HG03159 (cell line): ENCODE results near the gene NEIL1.

Experiments
- ATAC-seq: cut with Tn5 transposase; IDR thresholded peaks from one replicate; pipeline ENCODE4 v1.9.1; 2021; ENCODE audit warnings: mild to moderate bottlenecking, moderate library complexity; ENCODE audit not compliant: unreplicated experiment

The NEIL1 gene

DNA sequence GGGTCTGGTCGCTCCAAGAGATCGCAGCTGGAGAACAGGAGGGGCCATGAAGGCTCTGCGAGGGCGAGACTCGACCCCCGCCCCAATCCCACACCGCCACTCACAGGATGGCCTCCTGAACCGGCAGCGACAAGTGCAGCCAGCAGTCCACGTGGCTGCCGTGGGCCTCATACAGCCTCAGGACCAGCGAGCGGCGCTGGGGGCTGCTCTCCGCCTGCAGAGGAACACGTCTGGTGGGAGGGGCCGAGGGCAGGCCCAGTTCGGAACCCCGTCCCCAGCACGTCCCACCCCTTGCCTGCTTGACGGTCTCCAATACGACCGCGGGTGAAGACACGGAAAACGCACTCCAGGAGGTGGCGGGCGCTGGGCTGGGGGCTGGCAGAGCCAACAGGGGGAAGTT is 9.2 kb downstream of the NEIL1 start:
- no peak for ATAC-seq

DNA sequence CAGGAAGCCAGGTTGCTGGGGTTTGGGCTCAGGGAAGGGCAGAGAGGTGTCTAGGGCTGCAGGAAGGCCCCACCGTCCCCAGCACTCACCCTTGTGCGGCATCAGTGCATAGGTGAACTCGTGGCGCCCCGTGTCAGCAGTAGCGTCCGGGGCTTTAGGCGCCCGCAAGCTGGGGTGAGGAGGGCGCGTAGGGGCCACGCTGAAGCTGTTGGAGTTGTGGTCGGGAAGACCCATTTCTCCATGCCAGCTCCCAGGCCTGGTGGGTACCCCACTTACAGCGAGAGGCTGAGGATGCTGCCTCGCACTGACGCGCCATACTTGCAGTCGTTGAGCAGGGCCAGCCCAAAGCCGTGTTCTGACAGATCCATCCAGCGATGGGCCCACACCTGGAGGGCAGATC is 9.7 kb downstream of the NEIL1 start:
- no peak for ATAC-seq

DNA sequence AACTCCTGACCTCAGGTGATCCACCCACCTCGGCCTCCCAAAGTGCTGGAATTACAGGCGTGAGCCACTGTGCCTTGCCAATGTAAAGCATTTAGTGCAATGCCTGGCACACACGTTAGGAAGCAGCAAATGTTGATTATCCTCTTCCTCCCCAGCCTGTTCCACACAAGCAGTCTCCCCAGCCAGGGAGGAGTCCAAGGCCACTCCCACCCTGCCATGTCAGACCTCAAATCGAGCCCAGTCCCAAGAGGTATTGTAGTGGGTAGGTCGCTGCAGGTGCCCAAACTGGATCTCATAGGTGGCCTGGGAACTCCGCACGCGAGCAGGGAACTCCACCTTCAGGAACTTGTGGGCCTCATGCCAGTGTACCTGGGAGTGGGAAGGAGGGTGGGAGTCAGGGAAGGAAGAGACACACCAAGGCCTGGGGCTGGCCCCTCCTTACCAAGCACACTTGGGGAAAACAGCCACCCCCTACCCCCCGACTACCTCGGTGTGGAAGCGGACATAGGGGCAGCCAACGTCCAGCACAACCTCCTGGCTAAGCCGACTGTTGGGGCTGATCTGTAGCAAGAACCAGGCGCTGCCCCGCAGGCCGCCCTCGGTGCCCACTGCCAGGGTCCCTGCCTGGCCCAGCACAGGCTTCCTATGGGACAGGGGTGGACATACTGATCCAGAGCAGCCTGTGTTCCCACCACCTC is 11.3 kb downstream of the NEIL1 start:
- no peak for ATAC-seq

DNA sequence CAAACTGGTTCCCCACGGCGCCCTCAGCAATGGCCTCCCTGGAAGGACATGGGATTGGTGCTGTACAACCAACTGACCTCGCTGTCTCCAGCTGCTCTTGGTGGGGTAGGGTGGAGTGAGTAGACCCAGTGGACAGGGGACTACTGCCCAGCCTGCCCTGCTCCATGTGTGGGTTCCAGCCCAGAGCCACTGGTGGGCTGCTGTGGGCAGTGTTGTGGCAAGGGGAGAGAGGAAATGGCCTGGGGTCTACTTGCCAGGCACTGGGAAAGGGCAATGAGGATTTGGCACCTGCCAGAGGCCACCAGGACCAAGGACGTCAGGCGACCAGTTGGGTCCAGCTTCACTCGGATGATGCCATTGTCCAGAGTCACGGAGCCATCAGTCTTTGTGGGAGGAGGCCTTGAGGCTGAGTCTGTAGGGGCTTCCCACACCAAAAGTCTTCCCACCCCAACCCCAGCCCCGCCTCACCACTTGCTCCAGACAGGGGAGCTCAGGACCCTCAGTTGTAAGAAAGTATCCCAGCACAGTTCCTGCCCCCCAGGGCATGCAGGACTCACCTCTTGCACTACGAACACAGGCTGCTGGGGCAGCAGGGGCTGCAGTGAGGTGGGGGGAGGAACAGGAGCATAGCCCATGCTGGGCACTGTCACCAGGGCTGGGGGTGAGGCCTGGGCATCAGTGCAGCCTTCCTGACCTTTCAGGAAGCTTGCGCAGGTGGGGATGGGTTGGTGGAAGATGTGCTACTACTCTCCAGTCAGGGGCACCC is 12.1 kb downstream of the NEIL1 start:
- ATAC-seq: no peak

DNA sequence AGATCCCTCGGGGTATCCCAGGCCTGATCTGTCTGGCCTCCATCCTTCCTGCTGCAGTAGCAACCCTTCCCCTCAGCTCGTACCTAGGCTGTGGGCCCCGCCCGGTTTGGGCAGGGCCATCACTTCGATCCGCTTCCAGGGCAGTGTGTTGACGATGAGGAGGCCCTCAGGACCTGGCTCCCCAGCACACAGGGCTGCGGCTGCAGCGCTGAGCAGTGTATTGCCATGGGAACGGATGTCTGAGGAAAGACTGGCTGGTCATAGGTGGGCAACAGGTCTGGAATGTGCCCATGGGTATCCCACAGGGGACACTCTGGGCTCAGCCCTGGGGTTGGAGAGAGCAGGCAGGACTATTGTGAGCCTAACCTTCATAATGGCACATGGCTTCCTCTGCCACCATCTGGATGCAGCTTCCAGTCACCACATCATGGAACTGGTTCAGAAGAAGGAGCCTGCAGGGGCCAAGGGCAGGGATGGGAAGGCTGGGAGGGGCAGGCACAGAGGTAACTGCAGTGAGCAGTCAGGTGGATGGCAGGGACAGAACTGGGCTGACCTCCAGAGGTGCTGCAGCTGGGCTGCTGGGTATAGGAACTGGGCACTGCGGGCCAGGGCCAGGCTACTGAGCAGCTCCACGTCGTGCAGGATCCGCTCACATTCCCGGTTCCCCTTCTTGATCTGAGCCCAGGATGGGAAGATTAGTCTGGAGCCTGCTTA is 12.9 kb downstream of the NEIL1 start:
- ATAC-seq: no peak

DNA sequence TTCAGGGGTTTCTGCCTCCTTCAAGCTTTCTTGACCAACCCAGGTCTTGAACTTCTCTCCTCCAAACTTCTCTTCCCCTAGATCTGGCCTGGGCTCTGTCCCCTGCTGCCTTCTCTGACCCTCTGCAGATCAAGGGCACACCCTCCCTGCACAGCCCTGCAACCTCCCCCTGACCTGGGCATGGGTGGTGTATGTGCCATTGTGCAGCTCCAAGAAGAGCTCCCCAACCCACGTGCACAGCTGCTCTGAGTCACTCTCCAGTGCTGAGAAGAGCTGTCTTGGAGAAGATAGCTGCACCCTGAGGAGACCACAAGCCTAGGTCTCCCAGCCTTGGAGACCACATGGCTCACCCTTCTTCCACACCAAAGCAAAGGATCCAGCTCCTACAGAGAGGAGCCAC is 13.6 kb downstream of the NEIL1 start:
- ATAC-seq: no peak

DNA sequence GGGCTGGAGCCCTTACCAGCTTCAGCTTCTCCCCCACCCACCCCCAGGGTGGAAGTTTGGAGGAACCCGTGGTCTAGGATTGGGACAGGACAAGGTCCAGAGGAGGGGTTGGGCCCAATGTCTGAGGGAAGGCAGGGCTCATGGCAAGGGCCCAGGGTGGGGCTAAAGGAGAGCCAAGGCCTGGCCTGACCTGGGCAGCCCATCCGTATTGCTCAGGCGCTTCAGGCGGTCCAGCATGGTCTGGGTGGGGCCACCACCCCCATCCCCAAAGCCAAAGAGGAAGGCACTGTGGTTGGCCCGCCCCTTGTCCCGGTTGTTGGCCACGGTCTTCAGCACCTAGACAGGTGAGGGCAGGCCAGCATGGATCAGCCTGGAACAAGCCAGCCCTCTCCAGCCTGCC is 14.0 kb downstream of the NEIL1 start:
- no peak for ATAC-seq

DNA sequence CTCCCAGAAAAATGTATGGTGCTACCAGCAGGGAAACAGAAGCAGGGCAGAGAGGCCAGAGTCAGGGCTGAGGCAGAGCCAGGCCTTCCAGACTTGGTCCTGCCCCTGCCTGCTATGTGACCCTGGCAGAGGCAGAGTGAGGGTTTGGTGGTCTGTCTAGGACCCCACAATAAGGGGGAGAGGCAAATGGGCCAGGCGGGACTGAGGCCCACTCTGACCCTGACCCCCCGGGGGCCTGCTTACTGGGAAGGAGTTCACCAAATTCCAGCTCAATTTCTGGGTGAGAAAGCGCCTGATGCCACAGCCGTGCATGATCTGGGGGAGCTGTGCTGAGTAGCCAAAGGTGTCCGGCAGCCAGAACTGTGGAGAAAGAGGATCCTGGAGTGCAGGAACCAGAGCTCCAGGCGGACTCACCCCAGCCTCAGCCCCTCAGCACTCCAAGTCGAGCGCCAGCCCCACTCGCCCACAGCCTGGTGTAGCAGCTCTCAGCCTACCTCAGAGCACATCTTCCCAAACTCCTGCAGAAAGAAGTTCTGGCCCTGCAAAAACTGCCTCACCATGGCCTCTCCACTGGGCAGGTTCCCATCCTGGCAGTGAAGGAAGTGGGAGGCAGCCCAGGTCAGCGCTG is 14.6 kb downstream of the NEIL1 start:
- ATAC-seq: no peak

DNA sequence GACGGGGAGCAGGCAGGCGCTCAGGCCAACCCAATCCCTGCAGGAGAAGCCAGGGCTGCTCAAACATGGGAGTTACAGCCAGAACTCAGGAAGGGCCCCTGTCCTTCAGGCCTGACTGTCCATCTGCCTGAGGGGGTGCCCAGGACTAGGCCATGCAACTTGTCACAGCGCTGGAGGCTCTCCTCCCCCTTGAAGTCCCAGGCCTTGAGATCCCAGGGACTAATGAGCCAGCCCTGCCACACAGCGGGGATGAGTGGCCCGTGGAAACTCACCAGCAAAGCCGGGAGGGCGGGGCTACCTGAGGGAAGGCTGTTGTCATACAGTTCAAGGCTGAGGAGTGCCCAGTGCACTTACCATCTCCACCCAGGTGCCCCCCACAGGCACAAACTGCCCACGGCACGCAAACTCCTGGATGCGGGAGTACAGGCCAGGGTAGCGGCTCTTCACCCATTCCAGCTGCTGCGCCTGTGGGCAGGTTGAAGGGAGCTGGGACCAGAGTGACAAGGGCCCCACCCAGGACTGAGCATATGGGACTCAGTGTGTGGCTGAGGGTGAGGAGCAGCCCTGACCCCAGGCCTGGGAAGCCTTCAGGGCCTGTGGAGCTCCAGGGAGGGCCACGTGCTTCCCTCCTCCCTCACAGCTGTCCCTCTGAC is 15.3 kb downstream of the NEIL1 start:
- no peak for ATAC-seq

DNA sequence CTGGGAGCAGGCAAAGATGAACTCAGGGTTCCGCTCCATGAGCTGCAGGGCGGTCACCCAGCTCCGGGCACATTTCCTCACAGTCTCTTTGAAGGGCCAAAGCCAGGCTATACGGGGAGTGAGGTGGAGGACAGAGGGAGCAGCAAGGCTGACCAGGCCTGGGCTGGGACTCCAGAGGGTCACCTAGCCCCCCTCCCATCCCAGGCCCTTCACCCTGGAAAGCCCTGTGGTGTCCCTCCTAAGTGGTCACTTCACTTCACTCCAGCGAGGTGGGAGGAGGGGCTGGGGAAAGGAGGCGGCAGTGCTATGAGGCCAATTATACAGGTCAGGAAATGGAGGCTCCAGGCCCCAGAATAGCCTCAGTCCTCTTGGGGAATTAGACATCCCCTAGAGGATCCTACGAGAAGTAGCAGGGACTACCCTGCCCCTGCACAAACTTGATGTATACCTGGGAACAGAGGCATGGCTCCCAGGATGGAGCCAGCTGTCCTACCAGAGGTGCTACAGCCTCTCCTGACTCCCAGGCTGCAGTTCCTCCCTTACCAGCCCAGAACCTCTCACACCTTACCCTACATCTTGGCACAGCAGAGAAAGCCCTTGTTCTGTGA is 15.9 kb downstream of the NEIL1 start:
- no peak for ATAC-seq

DNA sequence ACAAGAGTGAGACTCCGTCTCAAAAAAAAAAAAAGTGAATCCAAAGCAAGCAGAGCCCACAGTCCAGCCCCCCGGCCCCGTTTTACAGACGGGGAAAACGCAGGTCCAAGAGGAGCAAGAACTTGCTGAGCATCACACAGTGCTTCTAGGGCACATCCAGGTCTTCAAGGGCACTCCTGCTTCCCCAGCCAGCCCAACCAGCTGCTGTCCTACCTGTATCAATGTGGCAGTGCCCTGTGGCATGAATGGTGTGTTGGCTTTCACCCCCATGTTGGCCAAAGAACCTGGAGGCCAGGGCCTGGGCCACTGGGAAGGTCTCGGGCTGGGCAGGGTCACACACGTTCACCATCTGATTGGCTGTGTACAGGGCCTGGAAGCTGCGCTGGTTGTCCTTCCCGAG is 16.9 kb downstream of the NEIL1 start:
- no peak for ATAC-seq

DNA sequence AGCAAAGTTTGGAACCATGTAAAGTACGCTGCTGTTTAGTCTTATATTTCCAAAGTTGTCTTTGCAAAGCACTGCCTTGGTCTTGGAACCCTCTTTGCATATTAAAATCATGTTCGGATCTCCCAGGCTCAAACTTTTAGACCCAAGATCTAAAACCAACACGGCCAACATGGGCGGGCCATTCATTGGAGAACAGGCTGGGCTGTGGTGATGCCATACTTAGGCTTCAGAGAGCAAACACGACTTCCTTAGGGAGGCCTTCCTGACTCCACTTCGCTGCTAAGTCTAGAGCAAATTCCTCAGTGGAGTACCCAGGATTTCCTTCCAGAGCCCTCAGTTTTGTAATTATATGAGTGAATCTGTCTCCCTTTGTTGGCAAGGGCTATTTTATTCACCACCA is 18.0 kb downstream of the NEIL1 start:
- no peak for ATAC-seq

DNA sequence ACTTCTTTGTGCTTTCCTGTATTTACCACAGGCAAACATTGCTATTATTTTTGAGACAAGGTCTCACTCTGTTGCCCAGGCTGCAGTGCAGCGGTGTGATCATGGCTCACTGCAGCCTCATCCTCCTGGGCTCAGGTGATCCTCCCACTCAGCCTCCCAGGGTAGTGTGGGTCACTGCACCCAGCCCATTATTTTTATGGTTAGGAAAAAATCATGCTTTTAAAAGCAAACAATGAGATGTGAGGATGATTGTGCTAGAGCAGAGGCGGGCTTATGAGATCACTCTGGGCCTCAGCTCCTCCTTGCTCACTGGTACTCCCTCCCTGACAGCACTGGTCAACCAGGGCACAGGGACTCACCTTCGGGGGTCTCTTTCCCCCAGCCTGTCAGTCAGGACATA is 19.3 kb downstream of the NEIL1 start:
- no peak for ATAC-seq

DNA sequence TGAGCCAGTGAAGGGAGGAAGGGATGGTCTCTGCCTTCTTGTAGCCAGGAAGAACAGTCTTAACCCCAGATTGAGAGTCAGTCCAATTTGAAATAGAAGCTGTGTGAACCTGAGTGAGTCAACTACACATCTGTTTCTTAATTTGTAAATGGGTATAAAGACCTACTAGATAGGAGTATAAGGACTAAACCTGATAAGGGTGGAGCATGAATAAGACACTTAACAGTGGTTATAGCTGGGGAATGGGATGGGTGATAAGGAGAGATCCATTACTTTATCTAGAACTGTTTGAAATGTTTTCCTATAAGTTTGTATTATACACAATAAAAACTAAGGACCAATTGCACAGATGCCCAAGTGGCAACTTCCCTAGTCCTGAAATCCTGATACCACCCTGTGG is 20.2 kb downstream of the NEIL1 start:
- no peak for ATAC-seq

DNA sequence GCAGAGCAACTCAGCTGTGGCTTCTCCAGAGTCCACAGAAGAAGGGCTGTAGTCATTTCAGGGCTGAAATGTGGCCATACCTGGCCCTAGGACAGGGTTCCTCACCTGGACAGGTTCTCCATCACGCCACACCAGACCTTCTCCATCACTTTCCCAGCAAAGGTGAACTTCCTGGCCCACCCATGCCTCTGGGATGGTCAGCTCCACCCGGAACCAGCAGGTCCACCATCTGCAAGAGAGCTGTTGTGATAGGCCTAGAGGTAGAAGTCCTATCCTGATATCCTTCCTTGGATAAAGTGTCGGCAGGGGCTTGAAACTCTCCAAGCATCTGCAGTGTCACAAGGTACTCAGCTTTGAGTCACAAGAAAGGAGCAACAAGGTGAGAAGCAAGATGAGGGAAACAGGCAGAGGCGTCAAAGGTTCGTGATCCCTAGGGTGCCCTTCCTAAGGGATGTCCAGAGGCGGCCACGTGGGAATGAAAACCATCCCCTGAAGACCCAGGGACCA is 20.6 kb downstream of the NEIL1 start:
- ATAC-seq: no peak

DNA sequence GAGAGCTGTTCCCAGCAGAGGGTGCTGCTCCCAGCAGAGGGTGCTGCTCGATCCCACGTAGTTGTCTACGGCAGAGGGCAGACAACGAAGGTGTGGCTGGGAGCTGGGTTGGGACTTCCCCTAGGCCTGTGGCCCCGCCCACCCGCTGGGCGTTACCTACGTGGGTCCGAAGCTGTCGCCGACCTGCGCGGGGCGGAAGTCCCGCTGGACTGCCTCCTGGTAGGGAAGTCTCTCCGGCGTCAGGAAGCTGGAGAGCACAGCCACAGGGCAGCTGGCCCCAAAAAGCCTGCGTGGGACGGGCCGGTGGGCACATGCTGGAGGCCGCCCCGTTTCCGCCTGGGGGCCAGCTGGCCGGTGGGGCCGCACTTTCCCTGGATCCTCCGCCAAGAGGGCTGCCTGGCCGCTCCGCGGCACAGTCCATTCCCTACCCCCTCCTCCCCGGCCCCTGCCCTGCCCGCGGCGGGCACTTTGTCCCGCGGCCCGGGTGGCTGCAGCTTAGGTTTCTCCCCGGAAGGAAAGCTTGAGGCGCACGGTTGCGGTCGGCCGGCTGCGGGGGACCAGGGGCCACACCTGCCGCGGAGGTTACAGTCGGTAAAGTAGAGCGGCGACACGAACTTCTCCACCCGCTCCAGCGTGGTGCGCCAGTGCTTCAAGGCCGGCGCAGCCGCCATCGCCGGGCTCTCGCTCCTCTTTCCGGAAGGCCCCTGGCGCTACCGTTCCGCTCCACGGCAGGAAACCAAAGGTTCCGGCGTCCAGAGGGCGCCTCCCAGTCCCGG is 21.3 kb downstream of the NEIL1 start, which contains the start of gene MAN2C1:
MAN2C1 (minus strand) TSS at position 695 of the 776 bp plus-strand sequence; CDS start at position 671, 24 bp downstream.
- peak; percentile 77 for ATAC-seq

DNA sequence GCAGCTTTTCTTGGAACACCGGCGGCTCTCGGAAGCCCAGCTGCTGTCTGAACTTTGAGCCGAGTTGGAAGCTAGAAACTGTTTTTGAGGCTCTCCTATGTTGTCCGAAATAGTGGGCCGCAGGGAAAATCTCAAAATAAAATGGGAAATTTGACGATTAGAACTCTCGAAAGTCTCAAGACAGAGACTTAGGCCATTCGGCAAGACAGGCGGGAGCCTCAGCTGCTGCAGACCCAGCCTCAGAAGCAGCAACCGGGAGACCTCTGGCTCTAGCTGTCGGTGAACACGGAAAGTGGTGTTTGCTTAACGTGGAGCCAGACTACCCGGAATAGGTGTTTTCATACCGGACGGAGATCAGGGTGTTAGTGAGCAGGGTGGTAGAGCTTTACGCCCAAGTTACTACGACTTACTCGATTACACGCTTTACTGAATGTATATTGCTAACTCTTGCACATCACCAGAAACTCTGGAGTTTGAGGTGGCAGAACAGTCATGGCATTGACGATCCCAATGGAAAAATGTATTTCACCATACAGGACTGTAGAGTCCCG is 21.9 kb downstream of the NEIL1 start:
- ATAC-seq: no peak

DNA sequence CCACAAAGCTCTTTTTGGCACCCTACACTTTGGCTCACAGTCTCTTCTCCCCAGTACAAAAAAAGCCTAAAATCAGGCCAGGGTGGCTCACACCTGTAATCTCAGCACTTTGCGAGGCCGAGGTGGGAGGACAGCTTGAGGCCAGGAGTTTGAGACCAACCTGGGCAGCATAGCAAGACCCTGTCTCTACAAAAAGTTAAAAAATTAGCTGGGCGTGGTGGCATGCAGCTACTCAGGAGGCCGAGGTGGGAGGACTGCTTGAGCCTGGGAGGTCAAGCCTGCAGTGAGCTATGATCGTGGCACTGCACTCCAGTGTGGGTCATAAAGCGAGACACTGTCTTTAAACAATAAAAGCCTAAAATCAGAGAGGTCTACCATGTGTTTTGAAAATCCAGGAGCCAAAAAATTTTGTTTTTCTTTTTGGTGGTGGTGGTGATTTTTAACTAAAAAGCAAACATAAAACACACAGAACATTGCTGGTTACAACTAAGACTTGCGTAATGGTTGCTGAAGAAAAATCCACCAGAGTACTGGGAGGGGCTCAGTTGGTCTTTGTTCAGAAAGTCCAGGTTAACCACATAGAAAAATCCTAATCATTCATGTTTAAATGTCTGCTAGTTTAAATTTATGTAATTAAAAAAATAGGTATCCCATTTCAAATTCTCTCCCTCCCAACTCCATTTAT is 23.2 kb downstream of the NEIL1 start:
- ATAC-seq: no peak

DNA sequence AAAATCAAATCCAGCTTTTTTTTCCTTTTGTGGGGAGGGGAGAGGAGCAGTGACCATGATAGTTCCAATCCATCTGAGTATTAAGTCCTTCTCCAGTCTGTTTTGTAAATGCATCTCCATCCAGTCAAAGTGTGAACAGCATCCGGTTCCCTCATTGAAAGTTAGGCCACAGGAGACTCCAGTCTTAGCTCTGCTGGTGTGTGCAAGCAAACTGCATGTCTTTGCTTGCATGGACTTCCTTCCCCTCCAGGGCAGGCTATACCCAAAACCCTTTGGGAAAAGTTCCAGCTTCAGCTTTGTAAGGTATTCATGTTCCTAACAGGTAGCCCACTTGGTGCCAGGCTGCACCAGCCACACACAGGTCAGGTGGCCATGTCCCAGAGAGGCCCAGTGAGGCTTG is 24.6 kb downstream of the NEIL1 start:
- ATAC-seq: no peak
